Mesenteric fat pad (tissue), 1 donor: ENCODE results near the gene PXDC1. TPM values are rescaled to one million over a fixed set of nuclear protein-coding genes. Genes with fewer than 3 reads are reported as not detected.
A peak's percentile ranks its signal among the peaks of the same experiment; 100 is the strongest.

Experiments
- DNase-seq: peaks from one replicate; pipeline ENCODE4 v3.0.0-alpha.2; 2020; ENCODE audit warnings: low spot score
- long read RNA-seq: library from polyadenylated mRNA; unstranded; transcript quantifications from one replicate; pipeline ENCODE4 v2.0.0, GENCODE V29; 2020
- total RNA-seq: library from RNA; stranded (reverse); fragmentation: NEBNext Ultra II Directional; extraction: Animal tissue kit (Norgen Biotek cat#: 25700); gene quantifications from one replicate; pipeline ENCODE4 v1.2.1, GENCODE V29; 2021
- donor health status: DM: yes; HTN: yes; CAD: no.

The PXDC1 gene, protein sequence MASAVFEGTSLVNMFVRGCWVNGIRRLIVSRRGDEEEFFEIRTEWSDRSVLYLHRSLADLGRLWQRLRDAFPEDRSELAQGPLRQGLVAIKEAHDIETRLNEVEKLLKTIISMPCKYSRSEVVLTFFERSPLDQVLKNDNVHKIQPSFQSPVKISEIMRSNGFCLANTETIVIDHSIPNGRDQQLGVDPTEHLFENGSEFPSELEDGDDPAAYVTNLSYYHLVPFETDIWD
- total RNA-seq = 133 TPM
- long read RNA-seq, transcript PXDC1-202 (5 exons, 2,190 nt) = major isoform, 40 of 83 reads
- long read RNA-seq, partial matches to known transcripts = 30 of 83 reads
- long read RNA-seq, other reads (novel, unspliced or antisense) = 13 of 83 reads

GRCh38 chr6:3751077-3751729 is at the start of gene PXDC1:
Gene PXDC1 (minus strand): TSS chr6:3751713. CDS start chr6:3751531, 182 bp downstream.
- no peak for DNase-seq

DNA sequence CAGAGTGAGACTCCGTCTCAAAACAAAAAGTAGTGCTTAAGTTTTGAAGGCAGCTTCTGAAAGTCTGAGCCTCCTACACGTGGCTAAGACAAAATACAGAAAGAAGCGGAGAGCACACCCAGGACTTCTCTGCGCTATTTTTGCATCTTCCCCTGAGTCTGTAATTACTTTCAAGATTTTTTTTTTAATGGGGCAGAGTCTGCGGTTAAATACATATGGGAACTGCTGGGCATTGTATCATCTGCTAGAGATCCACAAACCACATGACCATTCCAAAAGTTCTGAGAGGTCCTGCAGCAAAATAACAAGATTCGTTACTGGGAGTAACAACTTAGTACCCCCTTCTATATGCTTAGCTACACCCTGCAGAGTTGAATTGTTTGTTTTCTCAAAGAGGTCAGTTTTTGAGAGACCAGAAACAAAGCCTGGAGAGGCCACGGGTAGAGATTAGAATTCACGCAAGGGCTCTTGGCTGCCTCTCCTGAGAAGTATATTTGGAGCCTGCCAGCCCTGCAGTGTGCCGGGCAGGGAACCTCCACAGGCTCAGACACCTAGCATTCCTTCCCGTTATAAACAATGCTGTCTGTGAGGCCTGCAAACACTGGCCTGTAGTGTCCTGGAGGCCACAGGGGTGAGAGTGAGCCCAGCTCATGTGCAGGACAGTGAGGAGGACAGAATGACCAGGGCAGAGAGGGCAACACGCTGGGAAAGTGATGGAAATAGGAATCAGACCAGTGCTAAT is 49.5 kb upstream of the PXDC1 start:
- DNase-seq = no peak

DNA sequence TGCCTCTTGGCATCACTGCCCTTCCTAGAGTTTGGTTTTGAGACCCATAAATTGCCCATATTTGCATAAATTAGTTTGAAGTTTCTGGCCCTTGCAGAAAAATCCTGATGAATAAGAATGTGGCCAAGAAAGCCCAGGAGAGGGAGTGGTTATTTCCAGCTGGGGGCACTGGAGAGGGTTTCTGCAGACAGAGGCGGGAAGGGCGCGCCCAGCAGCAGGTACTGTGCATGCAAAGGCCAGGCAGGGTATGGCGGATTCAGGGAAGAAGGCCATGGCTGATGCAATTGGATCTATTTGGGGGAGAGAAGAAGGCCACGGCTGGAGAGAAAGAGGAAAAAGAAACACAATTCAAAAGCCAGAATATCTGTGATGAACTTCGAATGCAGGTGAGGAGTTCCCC is 48.2 kb upstream of the PXDC1 start:
- no peak for DNase-seq

DNA sequence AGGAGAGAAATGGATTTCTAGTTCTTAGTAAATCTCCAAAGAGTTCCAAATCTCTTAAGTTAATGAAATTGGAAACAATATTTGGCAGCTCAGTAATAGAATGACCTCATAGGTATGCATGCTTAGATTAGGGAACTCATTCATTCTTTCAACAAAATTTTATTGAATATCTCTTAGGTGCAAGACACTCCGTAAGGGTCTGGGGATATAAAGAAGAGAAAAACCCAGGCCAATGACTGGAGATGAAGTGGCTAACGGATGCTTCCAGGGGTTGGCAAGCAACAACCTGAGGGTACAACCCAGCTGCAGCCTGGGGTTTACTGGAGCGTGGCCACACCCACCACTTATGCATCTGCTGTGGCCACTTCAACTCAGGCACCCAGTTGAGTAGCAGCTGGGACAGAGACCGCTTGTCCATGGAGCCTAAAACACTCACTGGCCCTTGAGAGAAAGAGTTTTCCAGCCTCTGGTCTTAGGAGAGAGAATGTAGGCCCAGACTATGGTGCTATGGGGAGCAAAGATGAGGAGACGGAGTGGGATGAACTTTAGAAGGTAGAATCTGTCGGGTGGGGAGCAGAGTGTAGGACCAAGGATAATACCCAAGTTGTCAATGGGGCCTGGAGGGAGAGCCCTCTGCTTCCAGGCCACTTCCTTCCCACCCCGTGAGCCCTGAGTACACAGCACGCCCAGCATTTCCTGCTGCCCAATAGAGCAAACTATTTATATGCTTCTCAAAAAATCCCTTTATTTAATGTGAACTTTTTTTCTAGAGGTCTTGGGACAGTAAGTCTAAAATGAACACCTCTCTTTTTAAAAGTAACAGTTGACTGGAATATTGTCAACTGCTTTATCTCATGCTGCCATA is 46.8 kb upstream of the PXDC1 start:
- DNase-seq = no peak

GRCh38 chr6:3797231-3798054 is 45.9 kb upstream of the PXDC1 start:
- DNase-seq = no peak

GRCh38 chr6:3796719-3797041 is 45.2 kb upstream of the PXDC1 start:
- no peak for DNase-seq

DNA sequence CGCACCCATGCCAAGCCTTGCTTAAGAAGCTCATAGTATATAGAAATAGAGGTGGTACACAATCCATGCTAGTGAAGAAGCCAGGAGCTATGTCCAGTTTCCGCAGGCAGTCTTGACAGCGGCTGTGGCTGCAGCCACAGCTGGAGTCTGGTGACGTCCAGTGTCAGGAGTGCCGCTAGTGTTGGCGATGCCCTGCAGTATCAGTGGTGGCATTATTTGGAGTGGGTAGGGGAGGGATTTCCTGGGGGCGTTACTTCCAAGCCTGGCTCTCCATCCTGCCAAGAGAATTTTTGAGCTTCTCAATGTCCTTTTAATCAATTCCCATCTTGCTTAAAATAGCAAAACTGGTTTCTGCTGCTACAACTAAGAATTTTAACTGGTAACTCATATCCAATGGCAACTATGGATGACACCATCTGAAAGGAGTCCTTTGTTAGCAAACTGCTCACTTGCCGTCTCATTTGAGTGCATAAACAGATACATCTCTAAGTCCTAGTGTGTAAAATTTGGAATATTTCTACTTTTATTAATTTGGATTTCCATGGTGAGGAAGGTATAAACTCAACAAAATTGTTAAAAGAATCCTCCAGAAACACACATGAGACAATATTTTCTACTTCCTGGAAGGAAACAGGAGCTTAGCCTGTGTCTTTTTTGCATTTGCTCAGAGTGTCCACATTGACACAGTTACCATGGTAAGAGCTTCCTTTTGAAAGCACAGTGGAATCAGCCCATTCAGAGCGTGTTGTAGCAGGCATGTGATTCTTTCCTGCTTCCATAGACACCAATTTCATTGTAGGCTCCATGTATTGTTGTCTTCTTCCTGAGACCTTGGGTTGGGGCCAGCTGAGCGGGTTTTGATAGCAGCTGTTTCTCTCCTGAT is 44.6 kb upstream of the PXDC1 start:
- DNase-seq = no peak

DNA sequence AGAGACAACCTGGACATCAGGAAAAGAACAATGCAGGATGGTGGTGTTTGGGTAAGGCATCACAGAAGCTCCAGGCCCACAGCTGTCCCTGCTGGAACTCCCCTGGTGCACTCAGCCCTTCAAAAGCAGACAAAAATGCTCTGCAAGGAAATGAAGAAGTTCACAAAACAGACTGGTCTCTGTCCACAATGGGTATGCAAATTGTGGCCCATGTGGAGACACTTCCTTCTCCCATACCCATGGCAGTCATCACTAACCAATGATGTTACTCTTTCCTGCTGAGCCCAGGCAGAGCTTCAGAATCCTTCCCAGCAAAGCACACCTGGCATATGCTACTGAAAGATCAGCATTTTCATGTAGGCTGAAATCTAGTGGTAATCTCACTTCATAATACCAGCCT is 42.6 kb upstream of the PXDC1 start:
- no peak for DNase-seq

DNA sequence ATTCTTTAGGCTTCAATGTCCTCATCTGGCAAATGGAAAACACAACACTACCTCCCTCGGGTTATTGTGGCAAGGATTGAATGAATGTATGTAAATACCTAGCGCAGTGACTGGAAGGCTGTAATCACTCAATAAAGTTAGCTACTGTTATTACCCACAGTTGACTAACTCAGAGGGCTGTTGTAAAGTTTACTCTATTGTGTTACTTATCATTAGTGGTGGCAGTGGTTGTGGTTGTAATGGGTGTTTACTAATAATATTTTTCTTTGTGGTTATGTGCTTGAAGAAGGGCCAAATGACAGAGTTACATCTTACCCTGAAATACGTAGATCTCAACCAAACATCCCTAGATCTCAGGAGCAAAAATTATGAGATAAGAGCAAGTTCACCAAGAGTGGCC is 42.0 kb upstream of the PXDC1 start:
- DNase-seq = no peak

DNA sequence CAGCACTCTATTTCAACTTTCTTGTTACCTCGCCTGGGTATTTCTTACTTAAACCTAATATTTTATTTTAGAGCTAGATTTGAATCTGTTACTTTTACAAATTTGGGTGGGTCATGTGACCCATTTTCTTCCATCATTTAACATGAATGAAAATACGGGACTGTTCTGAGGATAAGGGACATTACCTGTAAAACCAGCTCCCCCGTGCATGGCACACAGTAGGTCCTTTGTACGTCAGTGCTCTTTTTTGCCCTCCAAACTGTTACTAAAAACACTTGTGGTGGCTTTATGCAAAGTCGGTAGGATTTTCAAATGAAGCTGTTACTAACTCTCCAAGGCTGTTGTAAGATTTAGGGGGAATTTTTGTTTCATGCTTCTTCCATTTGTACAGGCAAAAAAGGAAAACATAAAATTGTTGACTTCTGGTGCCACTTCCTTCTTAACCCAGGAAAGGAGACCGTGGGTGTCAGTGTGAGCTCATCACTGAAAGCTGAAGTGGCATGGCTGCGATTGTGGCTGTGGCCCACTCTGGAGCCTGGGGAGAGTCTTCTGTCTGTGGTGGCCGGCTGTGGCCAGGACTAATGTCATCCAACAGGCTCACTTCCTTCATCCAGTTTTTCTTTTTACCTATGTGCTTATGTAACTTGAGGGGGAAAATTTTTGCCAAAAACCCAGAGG is 40.2 kb upstream of the PXDC1 start:
- peak; percentile 41 for DNase-seq

DNA sequence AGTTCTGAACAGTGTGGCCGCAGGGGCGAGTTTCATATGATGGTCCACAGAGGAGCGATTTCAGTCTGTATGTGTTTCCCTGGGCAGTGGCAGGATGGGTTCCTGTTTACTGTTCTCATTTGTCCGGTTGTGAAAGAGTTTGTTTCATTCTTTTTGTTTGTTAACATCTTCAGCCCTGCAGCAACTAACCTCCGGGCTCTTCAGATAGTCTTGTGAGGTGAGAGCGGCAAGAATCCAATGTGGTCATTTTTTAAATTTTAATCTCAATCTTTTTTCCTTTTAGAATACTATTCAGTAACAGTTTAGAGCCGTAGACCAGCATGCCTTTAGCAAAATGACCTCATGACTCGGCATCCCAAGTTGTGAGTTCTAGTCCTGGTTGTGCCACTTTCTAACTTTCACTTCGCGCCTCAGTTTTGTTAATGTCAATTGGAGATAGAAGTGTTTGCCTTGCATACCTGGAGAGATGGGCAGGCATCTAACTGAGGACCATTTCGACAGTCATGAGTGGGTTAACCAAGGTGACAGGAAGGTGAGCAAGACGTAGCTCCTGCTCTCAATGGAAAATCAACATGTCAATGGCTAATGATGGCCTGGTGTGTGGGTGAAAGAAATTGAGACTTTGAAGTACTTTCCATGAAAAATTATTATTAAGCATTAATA is 38.5 kb upstream of the PXDC1 start:
- DNase-seq = peak; percentile 12

DNA sequence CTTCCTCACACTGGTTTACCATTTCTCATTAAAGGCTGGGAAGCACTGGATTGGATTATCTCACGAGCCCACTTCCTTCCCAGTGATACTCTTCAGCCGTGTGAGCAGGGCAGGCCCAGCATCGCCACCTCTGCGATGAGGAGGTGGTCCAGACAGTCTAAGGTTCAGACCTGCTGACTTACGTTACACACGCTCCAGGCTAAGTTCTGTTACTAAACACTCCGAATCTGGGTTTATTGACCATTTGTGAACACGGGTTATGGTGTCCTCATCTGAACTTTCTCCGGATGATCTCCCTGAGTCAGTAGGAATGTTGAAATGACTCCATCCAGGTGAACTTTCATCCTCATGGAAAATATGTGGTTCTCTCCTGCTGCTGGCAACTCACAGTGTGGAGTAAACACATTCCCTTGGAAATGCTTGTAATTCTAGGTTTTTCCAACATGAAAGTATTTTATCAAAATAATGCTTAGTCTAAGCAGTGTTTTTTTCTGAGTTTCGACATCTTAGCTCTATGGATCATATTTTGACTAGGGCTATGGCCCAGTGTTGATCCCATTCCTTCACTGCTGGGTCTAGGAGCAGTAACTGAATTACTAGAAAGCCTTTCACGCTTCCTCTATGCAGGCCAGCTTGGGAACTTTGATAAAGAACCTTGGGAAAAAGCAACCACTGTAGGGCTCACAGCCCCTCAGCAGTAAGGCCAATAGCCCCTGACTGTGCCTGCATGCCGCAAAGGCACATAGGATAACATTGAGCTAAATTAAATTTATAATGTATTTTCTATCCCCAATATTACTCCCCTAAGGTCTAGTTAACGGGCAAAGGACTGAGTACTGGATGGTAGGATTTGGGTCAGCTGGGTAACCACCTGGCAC is 37.7 kb upstream of the PXDC1 start:
- no peak for DNase-seq

- no peak for DNase-seq
Observed at GRCh38 chr6:3788408-3789017, 37.0 kb upstream of the PXDC1 start.

- no peak for DNase-seq
Observed at GRCh38 chr6:3786141-3786540, 34.6 kb upstream of the PXDC1 start.

DNA sequence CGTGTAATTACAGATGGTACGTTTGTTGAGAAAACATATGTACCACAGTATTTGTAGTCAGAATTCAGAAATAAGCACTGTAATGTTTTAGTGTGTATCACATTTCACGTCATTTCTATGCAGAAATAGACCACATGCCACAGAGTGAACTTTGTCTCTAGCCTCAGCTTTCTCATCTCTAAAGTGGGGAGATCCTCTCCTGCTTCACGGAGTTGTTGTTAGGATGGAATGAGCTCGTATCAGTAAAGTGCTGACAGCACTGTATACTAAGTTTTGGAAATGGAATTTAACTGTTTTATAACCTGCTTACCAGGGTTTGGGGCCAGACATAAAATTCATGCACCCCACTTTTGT is 34.2 kb upstream of the PXDC1 start:
- DNase-seq = no peak

GRCh38 chr6:3784885-3785744 is 33.6 kb upstream of the PXDC1 start:
- no peak for DNase-seq
